Keratinocyte (primary cell): ENCODE measurements around the gene VIPR1. TPM values are rescaled to one million over a fixed set of nuclear protein-coding genes. Genes with fewer than 3 reads are reported as not detected.

Experiments used
- DNase-seq: peaks from one replicate; pipeline ENCODE4 v3.0.0-alpha.2; 2011; ENCODE audit warnings: low read depth, missing footprints, low spot score
- FAIRE-seq: peaks from 2 replicates; lab custom pipeline; 2011; peaks lifted over from hg19 to GRCh38; lab: Jason Lieb, UNC
- H2AFZ ChIP-seq: 2 replicates; pipeline ENCODE4 v1.6.0; 2012; ENCODE audit warnings: low read length, control low read depth, inconsistent platforms; ENCODE audit not compliant: control insufficient read depth
- H3K27ac ChIP-seq: 2 replicates; pipeline ENCODE4 v1.5.1; 2011; ENCODE audit warnings: low read length; ENCODE audit not compliant: control insufficient read depth, insufficient read depth
- H3K27me3 ChIP-seq: 3 replicates; pipeline ENCODE4 v1.6.0; 2011; ENCODE audit warnings: low read length; ENCODE audit not compliant: control insufficient read depth, insufficient read depth; ENCODE audit errors: extremely low read depth
- H3K36me3 ChIP-seq, 2 experiments: 2 replicates in 1 of 2; 3 replicates in 1 of 2; pipeline ENCODE4 v1.5.1; 2011; ENCODE audit warnings: low read length in 2 of 2, mild to moderate bottlenecking in 1 of 2; ENCODE audit not compliant: control insufficient read depth in 2 of 2, insufficient read depth in 2 of 2; ENCODE audit errors: extremely low read depth in 1 of 2
- H3K4me1 ChIP-seq: 3 replicates; pipeline ENCODE4 v1.5.1; 2011; ENCODE audit warnings: low read length; ENCODE audit not compliant: control insufficient read depth, insufficient read depth; ENCODE audit errors: extremely low read depth
- H3K4me2 ChIP-seq: 3 replicates; pipeline ENCODE4 v1.6.0; 2011; ENCODE audit warnings: low read depth, low read length; ENCODE audit not compliant: control insufficient read depth, insufficient read depth; ENCODE audit errors: extremely low read depth
- H3K4me3 ChIP-seq, 3 experiments: fragments of 200-600 bp in 1 of 3; sonication (generic) in 1 of 3; 2 replicates in 2 of 3; 3 replicates in 1 of 3; pipeline ENCODE4 v1.5.1; 2011 to 2016; ENCODE audit warnings: low read length in 3 of 3, mild to moderate bottlenecking in 3 of 3, control low read depth in 2 of 3, inconsistent platforms in 1 of 3, low read depth in 1 of 3, mixed read lengths in 1 of 3, mixed run types in 1 of 3, moderate library complexity in 1 of 3; ENCODE audit not compliant: control insufficient read depth in 2 of 3, insufficient read depth in 2 of 3; ENCODE audit errors: extremely low read depth in 1 of 3
- H3K79me2 ChIP-seq: 2 replicates; pipeline ENCODE4 v1.6.0; 2012; ENCODE audit warnings: low read length; ENCODE audit not compliant: control insufficient read depth, insufficient read depth
- H3K9ac ChIP-seq: 3 replicates; pipeline ENCODE4 v1.6.0; 2011; ENCODE audit warnings: low read length; ENCODE audit not compliant: control insufficient read depth, insufficient read depth; ENCODE audit errors: extremely low read depth
- H3K9me1 ChIP-seq: 3 replicates; pipeline ENCODE4 v1.6.0; 2011; ENCODE audit warnings: low read length; ENCODE audit not compliant: control insufficient read depth, insufficient read depth; ENCODE audit errors: extremely low read depth
- H3K9me3 ChIP-seq: 2 replicates; pipeline ENCODE4 v1.5.1; 2012; ENCODE audit warnings: low read depth, low read length; ENCODE audit not compliant: control insufficient read depth
- H4K20me1 ChIP-seq: 3 replicates; pipeline ENCODE4 v1.6.0; 2011; ENCODE audit warnings: low read length; ENCODE audit not compliant: control insufficient read depth, insufficient read depth; ENCODE audit errors: extremely low read depth
- CTCF ChIP-seq, 3 experiments: IDR thresholded peaks in 1 of 3; conservative IDR thresholded peaks in 1 of 3; optimal IDR thresholded peaks in 1 of 3; 2 replicates in 2 of 3; 3 replicates in 1 of 3; pipeline versions ENCODE3 to v1.5.1; 2011; ENCODE audit warnings: low read length in 3 of 3, mild to moderate bottlenecking in 3 of 3, moderate library complexity in 2 of 3, control low read depth in 1 of 3, inconsistent platforms in 1 of 3; ENCODE audit not compliant: insufficient read depth in 2 of 3; ENCODE audit errors: extremely low read depth in 1 of 3
- EZH2 ChIP-seq: IDR thresholded peaks from one replicate; pipeline ENCODE4 v1.6.1; 2012; ENCODE audit warnings: inconsistent platforms, mild to moderate bottlenecking, low read length, moderate library complexity
- dilution Hi-C: fragments of 300-500 bp; cut with MboI; formaldehyde crosslinking; loops from one replicate; pipeline ENCODE4 v1.7.0; 2020; ENCODE audit warnings: low sequenced_read_pairs; ENCODE audit not compliant: extremely low pct_ligation_motif_present
- polyA plus RNA-seq, 5 experiments: library from polyadenylated mRNA; depleted of rRNA in 3 of 5; stranded (reverse) in 3 of 5; stranded (forward) in 1 of 5; unstranded in 1 of 5; fragments of >200 nt; gene quantifications; 1 replicate in 1 of 5; 2 replicates in 3 of 5; 3 replicates in 1 of 5; pipeline versions ENCODE4 v1.2.1 to v1.2.3, GENCODE V29; 2011 to 2012; ENCODE audit warnings: missing spikeins in 2 of 5, low read depth in 1 of 5, low replicate concordance in 1 of 5

The VIPR1 gene
- polyA plus RNA-seq, 1 donor (not counting 4 experiments of a cell fraction or from before 2014, with no cell fraction given) = 4.5 TPM

GRCh38 chr3:42519568-42519962, 17.1 kb downstream of the VIPR1 start:
- peaks cover 30% of the 10 kb centered on the region for H3K4me1 ChIP-seq
- dilution Hi-C loops = no loop called here

GRCh38 chr3:42520336-42520735, 17.9 kb downstream of the VIPR1 start:
- Histone ChIP-seq H3K9me1 (no peaks in the 10 kb centered on the region), H3K4me1 (peaks cover 22% of the 10 kb centered on the region), H3K79me2 (no peaks in the 10 kb centered on the region), H3K36me3 (no peaks in the 10 kb centered on the region), H3K4me2 (no peak overlapping the region), H2AFZ (no peak overlapping the region), H3K4me3 (no peak overlapping the region), H4K20me1 (no peaks in the 10 kb centered on the region), H3K9me3 (no peaks in the 10 kb centered on the region), H3K27me3 (no peaks in the 10 kb centered on the region), H3K9ac (no peak overlapping the region), H3K27ac (no peak overlapping the region)
- FAIRE-seq (no peak), DNase-seq (no peak)
- dilution Hi-C loops = no loop called here
- TF ChIP-seq EZH2 (no peak), CTCF (optimal IDR thresholded peaks at IDR 0.05 in 1 of 3, IDR thresholded peaks at IDR 0.05 in 1 of 3, conservative IDR thresholded peaks at IDR 0.05 in 1 of 3; ENCODE audit: extremely low read depth in 1 of 3, insufficient read depth in 2 of 3, low read length in 3 of 3) (no peak)

More at GRCh38 chr3:42519568-42519962, 17.1 kb downstream of the VIPR1 start:
- Histone ChIP-seq H3K27ac (no peak overlapping the region), H2AFZ (no peak overlapping the region), H3K9me1 (no peaks in the 10 kb centered on the region), H3K36me3 (no peaks in the 10 kb centered on the region), H3K27me3 (no peaks in the 10 kb centered on the region), H3K9me3 (no peaks in the 10 kb centered on the region), H3K79me2 (no peaks in the 10 kb centered on the region), H3K9ac (no peak overlapping the region), H4K20me1 (no peaks in the 10 kb centered on the region), H3K4me2 (no peak overlapping the region), H3K4me3 (no peak overlapping the region)
- no peak for DNase-seq
- no peak for FAIRE-seq
- TF ChIP-seq CTCF (optimal IDR thresholded peaks at IDR 0.05 in 1 of 3, IDR thresholded peaks at IDR 0.05 in 1 of 3, conservative IDR thresholded peaks at IDR 0.05 in 1 of 3; ENCODE audit: extremely low read depth in 1 of 3, insufficient read depth in 2 of 3, low read length in 3 of 3) (no peak), EZH2 (no peak)
